WERI-Rb-1 (cell line): ENCODE measurements around the gene ZNF469.

Source experiments
- DNase-seq: peaks from one replicate; pipeline ENCODE4 v3.0.0-alpha.2; 2020
- H3K27ac ChIP-seq: fragments of 250-450 bp; sonication (Bioruptor Pico); 2 replicates; pipeline ENCODE4 v1.5.1; 2020; ENCODE audit warnings: mild to moderate bottlenecking, moderate library complexity
- H3K27me3 ChIP-seq: fragments of 250-450 bp; sonication (Bioruptor Pico); 2 replicates; pipeline ENCODE4 v1.5.1; 2021; ENCODE audit warnings: mild to moderate bottlenecking, low read depth, moderate library complexity; ENCODE audit not compliant: insufficient read depth, severe bottlenecking
- H3K36me3 ChIP-seq: fragments of 250-450 bp; sonication (Bioruptor Pico); 2 replicates; pipeline ENCODE4 v1.5.1; 2020; ENCODE audit warnings: mild to moderate bottlenecking, moderate library complexity
- H3K4me3 ChIP-seq: 2 replicates; pipeline ENCODE4 v1.5.1; 2011; ENCODE audit warnings: low read depth, mild to moderate bottlenecking, control low read depth, low read length
- H3K9me3 ChIP-seq: fragments of 250-450 bp; sonication (Bioruptor Pico); 2 replicates; pipeline ENCODE4 v1.5.1; 2021; ENCODE audit warnings: mild to moderate bottlenecking, moderate library complexity; ENCODE audit not compliant: severe bottlenecking
- TF ChIP-seq, protein P1 (sequence below): IDR thresholded peaks from 2 replicates; pipeline ENCODE4 v1.5.1; 2011; ENCODE audit warnings: low read depth, mild to moderate bottlenecking, control low read depth, inconsistent platforms, low read length

ZNF469 gene

DNA sequence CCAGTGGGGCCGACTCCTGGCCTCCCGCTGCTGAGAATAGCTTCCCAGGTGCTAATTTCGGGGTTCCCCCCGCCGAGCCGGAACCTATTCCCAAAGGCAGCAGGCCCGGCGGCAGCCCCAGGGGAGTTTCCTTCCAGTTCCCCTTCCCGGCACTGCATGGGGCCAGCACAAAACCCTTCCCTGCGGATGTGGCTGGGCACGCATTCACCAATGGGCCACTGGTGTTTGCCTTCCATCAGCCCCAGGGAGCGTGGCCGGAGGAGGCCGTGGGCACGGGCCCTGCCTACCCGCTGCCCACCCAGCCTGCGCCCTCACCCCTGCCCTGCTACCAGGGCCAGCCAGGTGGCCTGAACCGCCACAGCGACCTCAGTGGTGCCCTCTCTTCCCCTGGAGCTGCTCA is 45.4 kb downstream of the ZNF469 start:
- Histone ChIP-seq H3K27ac (no peak overlapping the region), H3K27me3 (no peaks in the 10 kb centered on the region), H3K4me3 (no peak overlapping the region), H3K9me3 (no peaks in the 10 kb centered on the region), H3K36me3 (no peaks in the 10 kb centered on the region)
- no peak for DNase-seq
- TF ChIP-seq, protein P1, sequence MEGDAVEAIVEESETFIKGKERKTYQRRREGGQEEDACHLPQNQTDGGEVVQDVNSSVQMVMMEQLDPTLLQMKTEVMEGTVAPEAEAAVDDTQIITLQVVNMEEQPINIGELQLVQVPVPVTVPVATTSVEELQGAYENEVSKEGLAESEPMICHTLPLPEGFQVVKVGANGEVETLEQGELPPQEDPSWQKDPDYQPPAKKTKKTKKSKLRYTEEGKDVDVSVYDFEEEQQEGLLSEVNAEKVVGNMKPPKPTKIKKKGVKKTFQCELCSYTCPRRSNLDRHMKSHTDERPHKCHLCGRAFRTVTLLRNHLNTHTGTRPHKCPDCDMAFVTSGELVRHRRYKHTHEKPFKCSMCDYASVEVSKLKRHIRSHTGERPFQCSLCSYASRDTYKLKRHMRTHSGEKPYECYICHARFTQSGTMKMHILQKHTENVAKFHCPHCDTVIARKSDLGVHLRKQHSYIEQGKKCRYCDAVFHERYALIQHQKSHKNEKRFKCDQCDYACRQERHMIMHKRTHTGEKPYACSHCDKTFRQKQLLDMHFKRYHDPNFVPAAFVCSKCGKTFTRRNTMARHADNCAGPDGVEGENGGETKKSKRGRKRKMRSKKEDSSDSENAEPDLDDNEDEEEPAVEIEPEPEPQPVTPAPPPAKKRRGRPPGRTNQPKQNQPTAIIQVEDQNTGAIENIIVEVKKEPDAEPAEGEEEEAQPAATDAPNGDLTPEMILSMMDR, result no peak

DNA sequence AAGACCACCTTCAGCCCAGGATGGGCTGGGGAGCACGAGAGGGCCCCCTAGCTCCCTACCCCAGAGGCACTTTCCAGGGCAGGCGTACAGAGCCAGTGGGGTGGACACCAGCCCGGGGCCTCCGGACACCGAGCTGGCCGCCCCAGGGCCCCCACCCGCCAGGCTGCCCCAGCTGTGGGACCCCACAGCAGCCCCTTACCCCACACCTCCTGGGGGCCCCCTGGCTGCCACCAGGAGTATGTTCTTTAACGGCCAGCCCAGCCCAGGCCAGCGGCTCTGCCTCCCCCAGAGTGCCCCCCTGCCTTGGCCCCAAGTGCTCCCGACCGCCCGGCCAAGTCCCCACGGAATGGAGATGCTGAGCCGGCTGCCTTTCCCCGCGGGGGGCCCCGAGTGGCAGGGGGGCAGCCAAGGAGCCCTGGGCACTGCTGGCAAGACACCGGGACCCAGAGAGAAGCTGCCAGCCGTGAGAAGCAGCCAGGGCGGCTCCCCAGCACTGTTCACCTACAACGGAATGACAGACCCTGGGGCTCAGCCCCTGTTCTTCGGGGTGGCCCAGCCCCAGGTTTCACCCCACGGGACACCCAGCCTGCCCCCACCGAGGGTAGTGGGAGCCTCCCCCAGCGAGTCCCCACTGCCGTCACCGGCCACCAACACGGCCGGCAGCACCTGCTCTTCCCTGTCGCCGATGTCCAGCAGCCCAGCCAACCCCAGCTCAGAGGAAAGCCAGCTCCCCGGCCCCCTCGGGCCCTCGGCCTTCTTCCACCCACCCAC is 46.0 kb downstream of the ZNF469 start:
- Histone ChIP-seq H3K4me3 (no peak overlapping the region), H3K27ac (no peak overlapping the region), H3K27me3 (no peaks in the 10 kb centered on the region), H3K36me3 (no peaks in the 10 kb centered on the region), H3K9me3 (no peaks in the 10 kb centered on the region)
- no peak for DNase-seq
- TF ChIP-seq, protein P1, result no peak

DNA sequence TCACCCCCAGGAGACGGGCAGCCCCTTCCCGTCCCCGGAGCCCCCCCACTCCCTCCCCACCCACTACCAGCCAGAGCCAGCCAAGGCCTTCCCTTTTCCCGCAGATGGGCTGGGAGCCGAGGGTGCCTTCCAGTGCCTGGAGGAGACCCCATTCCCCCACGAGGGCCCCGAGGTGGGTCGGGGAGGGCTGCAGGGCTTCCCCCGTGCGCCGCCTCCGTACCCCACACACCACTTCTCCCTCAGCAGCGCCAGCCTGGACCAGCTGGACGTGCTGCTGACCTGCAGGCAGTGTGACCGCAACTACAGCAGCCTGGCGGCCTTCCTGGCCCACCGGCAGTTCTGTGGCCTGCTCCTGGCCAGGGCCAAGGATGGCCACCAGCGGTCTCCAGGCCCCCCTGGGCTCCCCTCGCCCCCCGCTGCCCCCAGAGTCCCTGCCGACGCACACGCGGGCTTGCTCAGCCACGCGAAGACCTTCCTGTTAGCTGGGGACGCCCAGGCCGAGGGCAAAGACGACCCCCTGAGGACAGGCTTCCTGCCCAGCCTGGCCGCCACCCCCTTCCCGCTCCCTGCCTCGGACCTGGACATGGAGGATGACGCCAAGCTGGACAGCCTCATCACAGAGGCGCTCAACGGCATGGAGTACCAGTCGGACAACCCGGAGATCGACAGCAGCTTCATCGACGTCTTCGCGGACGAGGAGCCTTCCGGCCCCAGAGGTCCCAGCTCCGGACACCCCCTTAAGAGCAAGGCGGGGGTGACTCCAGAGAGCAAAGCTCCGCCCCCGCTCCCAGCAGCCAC is 46.8 kb downstream of the ZNF469 start:
- no peak for DNase-seq

DNA sequence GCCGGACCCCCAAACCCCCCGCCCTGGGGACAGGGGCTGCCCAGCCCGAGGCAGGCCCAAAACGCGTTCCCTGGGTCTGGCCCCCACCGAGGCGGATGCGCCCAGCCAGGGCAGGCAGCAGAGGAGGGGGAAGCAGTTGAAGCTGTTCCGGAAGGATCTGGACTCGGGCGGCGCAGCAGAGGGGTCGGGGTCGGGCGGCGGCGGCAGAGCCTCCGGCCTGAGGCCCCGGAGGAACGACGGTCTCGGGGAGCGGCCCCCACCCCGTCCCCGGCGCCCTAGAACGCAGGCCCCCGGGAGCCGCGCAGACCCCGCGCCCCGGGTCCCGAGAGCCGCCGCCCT is 47.4 kb downstream of the ZNF469 start:
- H3K9me3 ChIP-seq, result no peaks in the 10 kb centered on the region
- no peak for DNase-seq
- H3K4me3 ChIP-seq, result no peak overlapping the region
- H3K27ac ChIP-seq, result no peak overlapping the region
- H3K36me3 ChIP-seq, result no peaks in the 10 kb centered on the region
- TF ChIP-seq, protein P1, result no peak
- H3K27me3 ChIP-seq, result no peaks in the 10 kb centered on the region

More for the DNA sequence above, 46.8 kb downstream of the ZNF469 start:
- Histone ChIP-seq H3K27me3 (no peaks in the 10 kb centered on the region), H3K27ac (no peak overlapping the region), H3K36me3 (no peaks in the 10 kb centered on the region), H3K9me3 (no peaks in the 10 kb centered on the region), H3K4me3 (no peak overlapping the region)
- TF ChIP-seq, protein P1, result no peak

DNA sequence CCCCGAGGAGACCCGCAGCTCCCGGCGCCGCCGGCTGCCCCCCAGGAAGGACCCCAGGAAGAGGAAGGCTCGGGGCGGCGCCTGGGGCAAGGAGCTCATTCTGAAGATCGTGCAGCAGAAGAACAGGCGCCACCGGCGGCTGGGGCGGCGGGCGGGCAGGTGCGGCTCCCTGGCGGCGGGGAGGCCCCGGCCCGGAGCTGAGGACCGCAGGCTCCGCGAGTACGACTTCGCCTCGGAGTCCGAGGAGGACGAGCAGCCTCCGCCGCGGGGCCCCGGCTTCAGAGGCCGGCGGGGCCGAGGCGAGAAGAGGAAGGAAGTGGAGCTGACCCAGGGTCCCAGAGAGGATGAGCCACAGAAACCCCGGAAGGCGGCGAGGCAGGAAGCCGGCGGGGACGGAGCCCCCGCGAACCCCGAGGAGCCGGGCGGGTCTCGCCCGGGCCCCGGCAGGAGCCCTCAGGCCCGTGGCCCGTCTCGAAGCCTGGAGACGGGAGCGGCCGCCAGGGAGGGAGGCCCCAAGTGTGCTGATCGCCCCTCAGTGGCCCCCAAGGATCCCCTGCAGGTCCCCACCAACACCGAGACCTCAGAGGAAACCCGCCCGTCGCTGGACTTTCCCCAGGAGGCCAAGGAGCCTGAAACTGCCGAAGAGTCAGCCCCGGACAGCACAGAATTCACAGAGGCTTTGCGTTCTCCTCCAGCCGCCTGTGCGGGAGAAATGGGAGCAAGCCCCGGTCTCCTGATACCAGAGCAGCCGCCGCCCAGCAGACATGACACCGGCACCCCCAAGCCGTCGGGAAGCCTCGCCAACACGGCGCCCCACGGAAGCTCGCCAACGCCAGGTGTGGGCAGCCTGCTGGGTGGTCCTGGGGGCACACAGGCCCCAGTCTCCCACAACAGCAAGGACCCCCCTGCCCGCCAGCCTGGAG is 48.0 kb downstream of the ZNF469 start:
- no peak for DNase-seq
- no peaks in the 10 kb centered on the region for H3K27me3 ChIP-seq
- no peaks in the 10 kb centered on the region for H3K9me3 ChIP-seq
- H3K36me3 ChIP-seq, result no peaks in the 10 kb centered on the region
- no peak overlapping the region for H3K4me3 ChIP-seq
- TF ChIP-seq, protein P1, result no peak
- H3K27ac ChIP-seq, result no peak overlapping the region
